ENCODE results near the gene SRSF4. TPM values are rescaled to one million over a fixed set of nuclear protein-coding genes. Genes with fewer than 3 reads are reported as not detected.
A peak's percentile ranks its signal among the peaks of the same experiment; 100 is the strongest.

Gene SRSF4
- total and polyA plus RNA-seq, 9 of the 15 experiments (the other 6 are each of a cell fraction or from before 2014, with no cell fraction given) = 15.9 to 132 (median 82.0) TPM

DNA sequence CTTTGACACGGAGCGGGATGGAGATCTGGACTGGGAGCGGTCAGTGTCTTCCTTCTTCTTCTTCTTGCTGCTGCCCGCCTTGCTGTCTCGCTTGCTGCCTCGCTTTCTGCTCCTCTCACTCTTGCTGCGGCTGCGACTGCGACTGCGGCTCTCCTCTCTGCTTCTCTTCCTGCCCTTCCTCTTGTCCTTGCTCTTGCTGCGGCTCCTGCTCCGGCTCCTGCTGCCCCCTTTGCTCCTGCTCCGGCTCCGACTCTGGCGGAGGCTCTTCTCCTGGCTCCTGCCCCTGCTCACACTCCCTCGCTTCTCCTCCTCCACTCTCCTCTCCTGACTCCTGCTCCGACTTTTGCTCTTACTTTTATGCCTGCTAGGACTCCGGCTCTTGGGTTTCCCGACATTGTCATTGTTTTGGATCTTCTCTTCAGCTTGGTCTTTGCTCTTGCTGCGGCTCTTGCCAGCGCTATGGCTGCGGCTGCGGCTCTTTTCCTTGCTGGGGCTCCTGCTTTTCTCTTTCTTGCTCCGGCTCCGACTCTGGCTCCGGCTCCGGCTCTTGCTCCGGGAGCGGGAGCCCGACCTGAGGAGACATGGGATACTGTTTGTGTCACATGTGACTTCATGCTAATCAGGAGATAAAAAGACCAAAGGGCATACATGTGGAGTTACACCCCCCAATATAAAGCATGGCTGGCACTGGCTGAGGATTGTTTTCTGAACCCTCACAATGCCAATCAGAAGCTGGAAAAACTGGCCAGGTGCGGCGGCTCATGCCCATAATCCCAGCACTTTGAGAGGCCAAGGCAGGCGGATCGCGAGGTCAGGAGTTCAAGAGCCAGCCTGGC, 32.8 kb downstream of the SRSF4 start (continued):
- no peak for TF ChIP-seq PML (IDR thresholded peaks at IDR 0.05; ENCODE audit: low read length)
- TF ChIP-seq, protein P1, sequence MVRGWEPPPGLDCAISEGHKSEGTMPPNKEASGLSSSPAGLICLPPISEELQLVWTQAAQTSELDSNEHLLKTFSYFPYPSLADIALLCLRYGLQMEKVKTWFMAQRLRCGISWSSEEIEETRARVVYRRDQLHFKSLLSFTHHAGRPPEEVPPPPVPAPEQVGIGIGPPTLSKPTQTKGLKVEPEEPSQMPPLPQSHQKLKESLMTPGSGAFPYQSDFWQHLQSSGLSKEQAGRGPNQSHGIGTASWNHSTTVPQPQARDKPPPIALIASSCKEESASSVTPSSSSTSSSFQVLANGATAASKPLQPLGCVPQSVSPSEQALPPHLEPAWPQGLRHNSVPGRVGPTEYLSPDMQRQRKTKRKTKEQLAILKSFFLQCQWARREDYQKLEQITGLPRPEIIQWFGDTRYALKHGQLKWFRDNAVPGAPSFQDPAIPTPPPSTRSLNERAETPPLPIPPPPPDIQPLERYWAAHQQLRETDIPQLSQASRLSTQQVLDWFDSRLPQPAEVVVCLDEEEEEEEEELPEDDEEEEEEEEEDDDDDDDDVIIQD (CRISPR knock-in tag; IDR thresholded peaks at IDR 0.05) = no peak
- TF ChIP-seq SIRT6 (IDR thresholded peaks at IDR 0.05; ENCODE audit: low read depth, low read length) = no peak

DNA sequence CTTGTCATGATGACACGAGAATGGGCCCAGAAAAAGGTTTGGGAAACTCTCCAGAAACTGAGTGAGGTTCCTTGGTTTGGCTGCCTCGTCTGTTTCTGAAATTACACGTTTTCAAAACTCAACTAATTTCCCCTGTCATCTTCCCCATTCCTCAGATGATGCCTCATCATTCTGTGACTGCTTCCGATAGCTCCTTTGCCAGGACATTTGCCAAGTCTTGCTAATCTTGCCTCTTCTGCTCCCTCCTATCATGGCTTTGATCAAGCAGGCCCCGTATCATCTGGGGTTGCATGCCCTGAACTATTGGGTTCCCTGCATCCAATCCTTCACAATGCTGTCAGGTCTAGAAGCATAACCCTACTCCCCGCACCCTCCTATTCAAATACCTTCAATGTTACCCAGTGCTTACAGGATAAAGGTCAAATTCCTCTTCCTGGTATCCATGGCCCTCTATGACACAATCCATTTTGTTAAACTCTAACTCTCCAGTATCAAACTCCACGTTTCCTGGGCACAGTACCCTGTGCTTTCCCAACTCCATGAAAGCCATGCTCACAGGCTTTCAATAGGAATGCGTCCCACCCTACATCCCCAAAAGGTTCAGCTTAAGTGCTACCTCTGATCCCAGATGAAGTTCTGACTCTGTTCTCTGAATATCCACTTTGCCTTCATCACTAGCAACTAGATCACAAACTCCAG, 35.8 kb downstream of the SRSF4 start:
- no TSS peak for BruUV-seq (replicated peaks)
- DNase-seq (ENCODE audit: extremely low read depth in 1 of 4, low spot score in 3 of 4) (no peak), ATAC-seq (peak; percentile 47), FAIRE-seq (peak; percentile 67)
- Histone ChIP-seq H4K20me1 (replicated peaks; ENCODE audit: control insufficient read depth, insufficient read depth, low read length) (no peaks in the 10 kb centered on the region), H3K4me2 (ENCODE audit: insufficient read depth, low read length) (no peak overlapping the region), H3K36me3 (ENCODE audit: control insufficient read depth, insufficient read depth, low read length) (peaks cover 54% of the 10 kb centered on the region), H3K9me1 (ENCODE audit: control insufficient read depth, insufficient read depth, low read length) (no peaks in the 10 kb centered on the region), H2AFZ (ENCODE audit: low read depth, low read length) (no peak overlapping the region), H3K9me3 (replicated peaks; ENCODE audit: control insufficient read depth, insufficient read depth, low read depth, low read length) (no peaks in the 10 kb centered on the region), H3K4me3 (no peak overlapping the region), H3K27me3 (ENCODE audit: control insufficient read depth in 2 of 2, insufficient read depth in 2 of 2, low read length in 2 of 2) (no peaks in the 10 kb centered on the region), H3K9ac (ENCODE audit: insufficient read depth in 1 of 2, low read depth in 2 of 2, low read length in 2 of 2) (no peak overlapping the region), H3K79me2 (ENCODE audit: control insufficient read depth, insufficient read depth, low read length) (peaks cover 5% of the 10 kb centered on the region; the same call in 2 of the 3 replicates), H3K27ac (ENCODE audit: extremely low read depth, low read depth, low read length) (0 out of 3 replicates have a peak overlapping the region, but pooled peaks have one; percentile 10), H3K4me1 (replicated peaks in 1 of 2; ENCODE audit: control insufficient read depth in 2 of 2, insufficient read depth in 2 of 2, low read length in 2 of 2) (peaks cover 2 to 4% of the 10 kb centered on the region in 2 experiments; a peak in 3 of 5 replicates)
- ChIA-PET CTCF (ENCODE audit: low intra/inter-chr PET ratio) (no interaction called here), POLR2A (interaction anchor here (0.8 to 2.9 kb wide), 7 partner anchors 9 to 1767 kb away, joined by 3 to 12 read pairs (median 3); partner anchors contain the start of genes MECR and SRSF4)
- intact Hi-C loops (cut with micrococcal nuclease) = no loop called here
- in situ Hi-C loops (cut with MboI) = no loop called here
- WGBS (ENCODE audit: insufficient coverage, low coverage, missing lambda C conversion rate) = 53% methylated on average over 8 of the region's 8 CpGs
- TF ChIP-seq ZNF699 (CRISPR knock-in tag; IDR thresholded peaks at IDR 0.05; ENCODE audit: insufficient replicate concordance) (no peak), RBM39 (optimal IDR thresholded peaks at IDR 0.05; ENCODE audit: low read depth, low read length) (no peak), CBFA2T3 (IDR thresholded peaks at IDR 0.05) (peak; percentile 74), POLR2A (conservative IDR thresholded peaks at IDR 0.05) (peak; percentile 69), ZFP1 (CRISPR knock-in tag; IDR thresholded peaks at IDR 0.05) (no peak), EHMT2 (IDR thresholded peaks at IDR 0.05) (0 out of 2 replicates have a peak, but pooled peaks have one; percentile 24), SMC3 (conservative IDR thresholded peaks at IDR 0.05; ENCODE audit: insufficient read depth, low read depth, low read length) (no peak), ZNF444 (CRISPR knock-in tag; IDR thresholded peaks at IDR 0.05) (0 out of 2 replicates have a peak, but pooled peaks have one; percentile 38), NR2C2 (CRISPR knock-in tag; IDR thresholded peaks at IDR 0.05) (no peak), NR2C2 (tag; IDR thresholded peaks at IDR 0.05) (peak; percentile 37; the same call in 1 of the 2 replicates), CBFA2T2 (conservative IDR thresholded peaks at IDR 0.05) (peak; percentile 50), PRPF4 (IDR thresholded peaks at IDR 0.05; ENCODE audit: insufficient read depth, low read depth, low read length, poor library complexity, severe bottlenecking) (no peak)
- TF ChIP-seq, protein P2, sequence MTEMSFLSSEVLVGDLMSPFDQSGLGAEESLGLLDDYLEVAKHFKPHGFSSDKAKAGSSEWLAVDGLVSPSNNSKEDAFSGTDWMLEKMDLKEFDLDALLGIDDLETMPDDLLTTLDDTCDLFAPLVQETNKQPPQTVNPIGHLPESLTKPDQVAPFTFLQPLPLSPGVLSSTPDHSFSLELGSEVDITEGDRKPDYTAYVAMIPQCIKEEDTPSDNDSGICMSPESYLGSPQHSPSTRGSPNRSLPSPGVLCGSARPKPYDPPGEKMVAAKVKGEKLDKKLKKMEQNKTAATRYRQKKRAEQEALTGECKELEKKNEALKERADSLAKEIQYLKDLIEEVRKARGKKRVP (CRISPR knock-in tag; IDR thresholded peaks at IDR 0.05) = peak; percentile 25; the same call in 1 of the 2 replicates
- TF ChIP-seq, protein P3, sequence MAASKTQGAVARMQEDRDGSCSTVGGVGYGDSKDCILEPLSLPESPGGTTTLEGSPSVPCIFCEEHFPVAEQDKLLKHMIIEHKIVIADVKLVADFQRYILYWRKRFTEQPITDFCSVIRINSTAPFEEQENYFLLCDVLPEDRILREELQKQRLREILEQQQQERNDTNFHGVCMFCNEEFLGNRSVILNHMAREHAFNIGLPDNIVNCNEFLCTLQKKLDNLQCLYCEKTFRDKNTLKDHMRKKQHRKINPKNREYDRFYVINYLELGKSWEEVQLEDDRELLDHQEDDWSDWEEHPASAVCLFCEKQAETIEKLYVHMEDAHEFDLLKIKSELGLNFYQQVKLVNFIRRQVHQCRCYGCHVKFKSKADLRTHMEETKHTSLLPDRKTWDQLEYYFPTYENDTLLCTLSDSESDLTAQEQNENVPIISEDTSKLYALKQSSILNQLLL (CRISPR knock-in tag; IDR thresholded peaks at IDR 0.05; ENCODE audit: borderline replicate concordance) = no peak

Data from K562 (cell line).